ENCODE data around the gene ZYX.

DNA sequence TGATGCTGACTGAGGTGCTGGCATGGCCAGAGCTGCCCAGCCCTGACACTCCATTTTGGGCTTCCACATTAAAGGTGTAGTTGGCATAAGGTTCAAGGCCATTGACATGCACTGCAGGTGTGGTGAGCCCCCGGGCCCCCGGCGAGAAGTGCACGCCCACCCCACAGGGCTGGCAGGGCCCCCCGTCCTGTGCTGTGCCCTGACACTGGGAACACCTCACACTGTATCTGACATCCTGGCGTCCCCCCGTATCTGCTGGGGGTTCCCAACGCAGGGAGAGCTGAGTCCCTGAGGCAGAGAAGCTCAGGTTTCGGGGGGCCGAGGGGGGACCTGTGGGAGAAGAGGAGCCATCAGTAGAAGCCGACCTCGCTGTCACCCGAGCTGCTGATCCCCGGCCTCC, 17.5 kb downstream of the ZYX start:
- TF ChIP-seq, protein P1, sequence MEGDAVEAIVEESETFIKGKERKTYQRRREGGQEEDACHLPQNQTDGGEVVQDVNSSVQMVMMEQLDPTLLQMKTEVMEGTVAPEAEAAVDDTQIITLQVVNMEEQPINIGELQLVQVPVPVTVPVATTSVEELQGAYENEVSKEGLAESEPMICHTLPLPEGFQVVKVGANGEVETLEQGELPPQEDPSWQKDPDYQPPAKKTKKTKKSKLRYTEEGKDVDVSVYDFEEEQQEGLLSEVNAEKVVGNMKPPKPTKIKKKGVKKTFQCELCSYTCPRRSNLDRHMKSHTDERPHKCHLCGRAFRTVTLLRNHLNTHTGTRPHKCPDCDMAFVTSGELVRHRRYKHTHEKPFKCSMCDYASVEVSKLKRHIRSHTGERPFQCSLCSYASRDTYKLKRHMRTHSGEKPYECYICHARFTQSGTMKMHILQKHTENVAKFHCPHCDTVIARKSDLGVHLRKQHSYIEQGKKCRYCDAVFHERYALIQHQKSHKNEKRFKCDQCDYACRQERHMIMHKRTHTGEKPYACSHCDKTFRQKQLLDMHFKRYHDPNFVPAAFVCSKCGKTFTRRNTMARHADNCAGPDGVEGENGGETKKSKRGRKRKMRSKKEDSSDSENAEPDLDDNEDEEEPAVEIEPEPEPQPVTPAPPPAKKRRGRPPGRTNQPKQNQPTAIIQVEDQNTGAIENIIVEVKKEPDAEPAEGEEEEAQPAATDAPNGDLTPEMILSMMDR (optimal IDR thresholded peaks at IDR 0.05 in 1 of 3, IDR thresholded peaks at IDR 0.05 in 1 of 3, conservative IDR thresholded peaks at IDR 0.05 in 1 of 3; ENCODE audit: extremely low read depth in 1 of 3, insufficient read depth in 2 of 3, low read length in 3 of 3): no peak
- no peak for TF ChIP-seq EZH2 (IDR thresholded peaks at IDR 0.05; ENCODE audit: low read length)
